Stimulated activated CD4-positive, alpha-beta T cell treated with anti-CD3 and anti-CD28 coated beads, TNF-alpha, amount 100 ng/mL, for 48 hours (primary cell): ENCODE data around the gene EXOSC2.

Experiments
- DNase-seq, 3 donors: peaks; one replicate each; pipeline ENCODE4 v3.0.0-alpha.2; 2020; ENCODE audit warnings: low read depth in 3 of 3

EXOSC2 gene

GRCh38 chr9:130696996-130697395, 3.4 kb downstream of the EXOSC2 start:
- DNase-seq = no peak

GRCh38 chr9:130698514-130698913, 4.9 kb downstream of the EXOSC2 start:
- DNase-seq = no peak

GRCh38 chr9:130699047-130699446, 5.5 kb downstream of the EXOSC2 start:
- DNase-seq = no peak

GRCh38 chr9:130701059-130702022, 7.8 kb downstream of the EXOSC2 start:
- peak; percentile 44 to 74 (median 58) for DNase-seq

GRCh38 chr9:130703501-130703900, 9.9 kb downstream of the EXOSC2 start:
- DNase-seq = no peak

- DNase-seq = peak in 2 of 3 donors; percentile 59 to 64
Observed at GRCh38 chr9:130707225-130707976, 13.8 kb downstream of the EXOSC2 start.

GRCh38 chr9:130710822-130711352, 17.3 kb downstream of the EXOSC2 start:
- no peak for DNase-seq

- no peak for DNase-seq
Observed at GRCh38 chr9:130711469-130711868, 17.9 kb downstream of the EXOSC2 start.

GRCh38 chr9:130712564-130713285, 19.1 kb downstream of the EXOSC2 start:
- DNase-seq = peak; percentile 92 to 95 (median 93)

GRCh38 chr9:130713286-130713960, 19.8 kb downstream of the EXOSC2 start:
- no peak for DNase-seq

GRCh38 chr9:130714586-130715110, 21.1 kb downstream of the EXOSC2 start:
- no peak for DNase-seq

- DNase-seq = no peak
Observed at GRCh38 chr9:130715270-130715669, 21.7 kb downstream of the EXOSC2 start.

GRCh38 chr9:130718562-130718961, 25.0 kb downstream of the EXOSC2 start:
- DNase-seq = no peak

GRCh38 chr9:130720762-130721161, 27.2 kb downstream of the EXOSC2 start:
- DNase-seq = no peak

GRCh38 chr9:130728721-130729120, 35.1 kb downstream of the EXOSC2 start:
- DNase-seq = no peak

GRCh38 chr9:130729145-130729544, 35.6 kb downstream of the EXOSC2 start:
- no peak for DNase-seq

GRCh38 chr9:130731355-130731754, 37.8 kb downstream of the EXOSC2 start:
- DNase-seq = no peak

GRCh38 chr9:130732136-130732535, 38.6 kb downstream of the EXOSC2 start:
- DNase-seq = no peak

GRCh38 chr9:130732793-130733221, 39.2 kb downstream of the EXOSC2 start:
- no peak for DNase-seq

- DNase-seq = no peak
Observed at GRCh38 chr9:130735566-130735965, 42.0 kb downstream of the EXOSC2 start.

- no peak for DNase-seq
Observed at GRCh38 chr9:130736834-130737233, 43.3 kb downstream of the EXOSC2 start.
